HK-2 (cell line): ENCODE results near the gene VEGFC.

Source experiments
- DNase-seq: peaks from one replicate; pipeline ENCODE4 v3.0.0-alpha.2; 2018; ENCODE audit not compliant: unreplicated experiment

Gene VEGFC

GRCh38 chr4:176761872-176762271 lies 30.9 kb downstream of the VEGFC start:
- no peak for DNase-seq

- no peak for DNase-seq
These were observed 32.3 kb downstream of the VEGFC start for GRCh38 chr4:176760471-176760870.

GRCh38 chr4:176758731-176759130 lies 34.0 kb downstream of the VEGFC start:
- no peak for DNase-seq

- DNase-seq, result no peak
These were observed 34.4 kb downstream of the VEGFC start for GRCh38 chr4:176758323-176758722.

GRCh38 chr4:176755613-176756012 lies 37.1 kb downstream of the VEGFC start:
- DNase-seq, result no peak

- DNase-seq, result no peak
These were observed 37.7 kb downstream of the VEGFC start for GRCh38 chr4:176755001-176755400.

GRCh38 chr4:176753049-176753448 lies 39.7 kb downstream of the VEGFC start:
- no peak for DNase-seq

- no peak for DNase-seq
These were observed 40.5 kb downstream of the VEGFC start for GRCh38 chr4:176752191-176752749.

GRCh38 chr4:176751061-176751460 lies 41.7 kb downstream of the VEGFC start:
- DNase-seq, result no peak

- DNase-seq, result no peak
These were observed 45.9 kb downstream of the VEGFC start for GRCh38 chr4:176746846-176747245.

GRCh38 chr4:176745902-176746301 lies 46.8 kb downstream of the VEGFC start:
- DNase-seq, result no peak

GRCh38 chr4:176744091-176744490 lies 48.6 kb downstream of the VEGFC start:
- no peak for DNase-seq

- no peak for DNase-seq
These were observed 50.5 kb downstream of the VEGFC start for GRCh38 chr4:176742211-176742610.

GRCh38 chr4:176741253-176741652 lies 51.5 kb downstream of the VEGFC start:
- DNase-seq, result no peak

- DNase-seq, result no peak
These were observed 57.4 kb downstream of the VEGFC start for GRCh38 chr4:176735300-176735699.

- no peak for DNase-seq
These were observed 58.3 kb downstream of the VEGFC start for GRCh38 chr4:176734461-176734860.

GRCh38 chr4:176729489-176729888 lies 63.2 kb downstream of the VEGFC start:
- DNase-seq, result no peak

- no peak for DNase-seq
These were observed 65.9 kb downstream of the VEGFC start for GRCh38 chr4:176726803-176727202.

- no peak for DNase-seq
These were observed 71.3 kb downstream of the VEGFC start for GRCh38 chr4:176721459-176721858.

GRCh38 chr4:176718881-176719280 lies 73.8 kb downstream of the VEGFC start:
- DNase-seq, result no peak

- no peak for DNase-seq
These were observed 75.5 kb downstream of the VEGFC start for GRCh38 chr4:176717237-176717636.

GRCh38 chr4:176709417-176709816 lies 83.3 kb downstream of the VEGFC start:
- no peak for DNase-seq

GRCh38 chr4:176708771-176709311 lies 83.9 kb downstream of the VEGFC start:
- no peak for DNase-seq

- no peak for DNase-seq
These were observed 102.0 kb downstream of the VEGFC start for GRCh38 chr4:176690716-176691115.
